H9 (cell line): ENCODE data around the gene CTSW. TPM values are rescaled to one million over a fixed set of nuclear protein-coding genes. Genes with fewer than 3 reads are reported as not detected.

Source experiments
- DNase-seq: peaks from one replicate; pipeline ENCODE4 v3.0.0-alpha.2; 2017
- H2AFZ ChIP-seq: one replicate; pipeline ENCODE4 v1.6.1; 2013; ENCODE audit warnings: mild to moderate bottlenecking, low read length, control low read depth, moderate library complexity
- H2AK5ac ChIP-seq: 2 replicates; pipeline ENCODE4 v1.6.1; 2013; ENCODE audit warnings: low read length, control low read depth, mixed read lengths; ENCODE audit not compliant: insufficient read length
- H2BK120ac ChIP-seq: one replicate; pipeline ENCODE4 v1.6.1; 2013; ENCODE audit warnings: low read depth, mild to moderate bottlenecking, low read length, control low read depth, inconsistent platforms; ENCODE audit not compliant: poor library complexity, severe bottlenecking
- H2BK12ac ChIP-seq: 2 replicates; pipeline ENCODE4 v1.6.1; 2013; ENCODE audit warnings: low read length, control low read depth, mixed read lengths, low read depth; ENCODE audit not compliant: insufficient read length
- H2BK15ac ChIP-seq: 2 replicates; pipeline ENCODE4 v1.6.1; 2013; ENCODE audit warnings: low read depth, low read length, control low read depth
- H2BK20ac ChIP-seq: one replicate; pipeline ENCODE4 v1.6.1; 2013; ENCODE audit warnings: low read depth, mild to moderate bottlenecking, low read length, control low read depth, inconsistent platforms; ENCODE audit not compliant: poor library complexity, severe bottlenecking
- H2BK5ac ChIP-seq: 2 replicates; pipeline ENCODE4 v1.6.1; 2013; ENCODE audit warnings: low read length, control low read depth, mixed read lengths; ENCODE audit not compliant: insufficient read length
- H3K14ac ChIP-seq: 2 replicates; pipeline ENCODE4 v1.6.1; 2013; ENCODE audit warnings: low read length, control low read depth; ENCODE audit not compliant: insufficient read depth
- H3K18ac ChIP-seq: 2 replicates; pipeline ENCODE4 v1.6.1; 2013; ENCODE audit warnings: low read depth, mild to moderate bottlenecking, mixed read lengths, low read length, control low read depth; ENCODE audit not compliant: insufficient read length
- H3K23ac ChIP-seq: 2 replicates; pipeline ENCODE4 v1.6.1; 2013; ENCODE audit warnings: low read length, control low read depth, mixed read lengths, low read depth; ENCODE audit not compliant: insufficient read length
- H3K23me2 ChIP-seq: 2 replicates; pipeline ENCODE4 v1.6.1; 2013; ENCODE audit warnings: low read depth, mild to moderate bottlenecking, mixed read lengths, low read length, control low read depth; ENCODE audit not compliant: insufficient read length, poor library complexity, severe bottlenecking
- H3K27ac ChIP-seq: 2 replicates; pipeline ENCODE4 v1.5.1; 2013; ENCODE audit warnings: low read length, control low read depth, mixed read lengths, low read depth; ENCODE audit not compliant: insufficient read length
- H3K27me3 ChIP-seq: 2 replicates; pipeline ENCODE4 v1.6.1; 2013; ENCODE audit warnings: low read length, control low read depth, inconsistent platforms; ENCODE audit not compliant: insufficient read depth
- H3K4ac ChIP-seq: 2 replicates; pipeline ENCODE4 v1.6.1; 2013; ENCODE audit warnings: low read depth, mild to moderate bottlenecking, control low read depth, inconsistent platforms, low read length, moderate library complexity
- H3K4me1 ChIP-seq: 2 replicates; pipeline ENCODE4 v1.6.1; 2013; ENCODE audit warnings: low read length, control low read depth, inconsistent platforms; ENCODE audit not compliant: insufficient read depth
- H3K4me2 ChIP-seq: 2 replicates; pipeline ENCODE4 v1.6.1; 2013; ENCODE audit warnings: low read length, control low read depth, mixed read lengths; ENCODE audit not compliant: insufficient read length, insufficient read depth
- H3K56ac ChIP-seq: 2 replicates; pipeline ENCODE4 v1.6.1; 2013; ENCODE audit warnings: low read depth, mild to moderate bottlenecking, mixed read lengths, low read length, control low read depth; ENCODE audit not compliant: insufficient read length
- H3K79me1 ChIP-seq: 2 replicates; pipeline ENCODE4 v1.6.1; 2013; ENCODE audit warnings: low read depth, mild to moderate bottlenecking, moderate library complexity, low read length, control low read depth, inconsistent platforms; ENCODE audit not compliant: insufficient read depth, poor library complexity, severe bottlenecking
- H3K79me2 ChIP-seq: 2 replicates; pipeline ENCODE4 v1.6.1; 2013; ENCODE audit warnings: low read length, control low read depth, inconsistent platforms; ENCODE audit not compliant: insufficient read depth
- H3K9ac ChIP-seq: 2 replicates; pipeline ENCODE4 v1.6.1; 2013; ENCODE audit warnings: low read length, control low read depth, mixed read lengths; ENCODE audit not compliant: insufficient read length; ENCODE audit errors: extremely low read depth
- H3K9me3 ChIP-seq: one replicate; pipeline ENCODE4 v1.6.1; 2013; ENCODE audit warnings: low read depth, low read length, inconsistent platforms; ENCODE audit not compliant: control insufficient read depth
- H3T11ph ChIP-seq: one replicate; pipeline ENCODE4 v1.6.1; 2013; ENCODE audit warnings: mild to moderate bottlenecking, low read length, control low read depth, inconsistent platforms
- H4K20me1 ChIP-seq: one replicate; pipeline ENCODE4 v1.6.1; 2013; ENCODE audit not compliant: control insufficient read depth, insufficient read length, insufficient read depth
- H4K5ac ChIP-seq: 2 replicates; pipeline ENCODE4 v1.6.1; 2013; ENCODE audit warnings: low read depth, mild to moderate bottlenecking, mixed read lengths, low read length, control low read depth; ENCODE audit not compliant: insufficient read length
- H4K8ac ChIP-seq: replicated peaks from 2 replicates; pipeline ENCODE4 v1.6.1; 2013; ENCODE audit warnings: low read length, control low read depth, mixed read lengths, low read depth; ENCODE audit not compliant: insufficient read length
- H4K91ac ChIP-seq: 2 replicates; pipeline ENCODE4 v1.6.1; 2013; ENCODE audit warnings: low read depth, mild to moderate bottlenecking, moderate library complexity, mixed read lengths, low read length, control low read depth; ENCODE audit not compliant: insufficient read length
- H3K27ac Mint-ChIP-seq, 3 experiments: 2 replicates in 2 of 3; 3 replicates in 1 of 3; pipeline ENCODE4 v1.8.0; 2020 to 2021; ENCODE audit warnings: mixed read lengths in 3 of 3, mild to moderate bottlenecking in 1 of 3, moderate library complexity in 1 of 3
- H3K27me3 Mint-ChIP-seq: 2 replicates; pipeline ENCODE4 v1.8.0; 2021; ENCODE audit warnings: low read depth, mild to moderate bottlenecking, moderate library complexity, mixed read lengths
- H3K36me3 Mint-ChIP-seq, 3 experiments: 2 replicates in 2 of 3; 3 replicates in 1 of 3; pipeline ENCODE4 v1.8.0; 2020 to 2021; ENCODE audit warnings: low read depth in 3 of 3, mixed read lengths in 3 of 3; ENCODE audit not compliant: insufficient read depth in 1 of 3
- H3K4me1 Mint-ChIP-seq, 2 experiments: 2 replicates each; pipeline ENCODE4 v1.8.0; 2020; ENCODE audit warnings: mixed read lengths in 2 of 2
- H3K4me3 Mint-ChIP-seq, 2 experiments: 2 replicates in 1 of 2; 3 replicates in 1 of 2; pipeline ENCODE4 v1.8.0; 2020 to 2021; ENCODE audit warnings: mild to moderate bottlenecking in 2 of 2, mixed read lengths in 2 of 2, moderate library complexity in 1 of 2
- H3K9me3 Mint-ChIP-seq, 2 experiments: 2 replicates in 1 of 2; 3 replicates in 1 of 2; pipeline ENCODE4 v1.8.0; 2020; ENCODE audit warnings: mild to moderate bottlenecking in 2 of 2, mixed read lengths in 2 of 2, moderate library complexity in 1 of 2
- CTCF ChIP-seq: fragments of 200-600 bp; sonication (generic); conservative IDR thresholded peaks from 3 replicates; pipeline ENCODE4 v1.8.0; 2021; ENCODE audit warnings: antibody characterized with exemption, mild to moderate bottlenecking
- WGBS: extraction: QIAGEN DNeasy Blood & Tissue Kit; methylation state at CpG from one replicate; pipeline ENCODE4 v1.1.7; 2013; ENCODE audit warnings: missing lambda C conversion rate, low lambda C conversion rate, mixed read lengths; ENCODE audit not compliant: insufficient read length; ENCODE audit errors: extremely low coverage; 5-methylcytosine and 5-hydroxymethylcytosine counted together
- total RNA-seq: library from RNA; stranded (reverse); gene quantifications from 2 replicates; pipeline ENCODE4 v1.2.1, GENCODE V29; 2021

Gene CTSW
- total RNA-seq, 1 experiment from 2014 or later: not detected

- Histone ChIP-seq H3K79me1 (no peaks in the 10 kb centered on the region), H3K4ac (no peak overlapping the region), H3K14ac (no peak overlapping the region), H3K27me3 (no peaks in the 10 kb centered on the region), H3K4me2 (no peak overlapping the region), H2BK12ac (no peak overlapping the region), H2BK5ac (no peak overlapping the region), H4K5ac (no peak overlapping the region), H2BK120ac (no peak overlapping the region), H3K23me2 (no peaks in the 10 kb centered on the region), H3K23ac (no peak overlapping the region), H3K4me1 (no peaks in the 10 kb centered on the region), H3K56ac (no peak overlapping the region), H2BK20ac (no peak overlapping the region), H3K9ac (no peak overlapping the region), H4K20me1 (no peaks in the 10 kb centered on the region), H3K9me3 (no peaks in the 10 kb centered on the region), H3K27ac (no peak overlapping the region), H4K8ac (no peak overlapping the region), H2AK5ac (no peak overlapping the region), H3T11ph (no peak overlapping the region), H3K79me2 (no peaks in the 10 kb centered on the region), H4K91ac (no peak overlapping the region), H3K18ac (no peak overlapping the region), H2BK15ac (no peak overlapping the region), H2AFZ (no peak overlapping the region)
- no peak for TF ChIP-seq CTCF
- H3K36me3 Mint-ChIP-seq: no peaks in the 10 kb centered on the region
- peaks cover 3 to 4% of the 10 kb centered on the region in 2 experiments; a peak in 2 of 4 replicates for H3K4me1 Mint-ChIP-seq
- DNase-seq: no peak
- H3K27ac Mint-ChIP-seq: no peak overlapping the region
- H3K4me3 Mint-ChIP-seq: no peak overlapping the region
- peaks cover 14% of the 10 kb centered on the region for H3K27me3 Mint-ChIP-seq
- H3K9me3 Mint-ChIP-seq: no peaks in the 10 kb centered on the region
- no CpG with 5 or more reads among the region's 10 CpGs for WGBS
These were observed 35.3 kb upstream of the CTSW start for GRCh38 chr11:65844231-65844872.
